Stimulated activated CD8-positive, alpha-beta memory T cell treated with anti-CD3 and anti-CD28 coated beads, Interleukin-12 subunit alpha, Interleukin-12 subunit beta, amount 100 ng/mL, for 24 hours (primary cell): ENCODE results near the gene MBNL1.
"Not testable (repeated sequence)": the region's sequence is repeated elsewhere in the genome, so short reads cannot be mapped to it uniquely, and the experiment has no call there.

ENCODE experiments used
- DNase-seq: peaks from one replicate; pipeline ENCODE4 v3.0.0-alpha.2; 2020; ENCODE audit errors: extremely low read depth

The MBNL1 gene

DNA sequence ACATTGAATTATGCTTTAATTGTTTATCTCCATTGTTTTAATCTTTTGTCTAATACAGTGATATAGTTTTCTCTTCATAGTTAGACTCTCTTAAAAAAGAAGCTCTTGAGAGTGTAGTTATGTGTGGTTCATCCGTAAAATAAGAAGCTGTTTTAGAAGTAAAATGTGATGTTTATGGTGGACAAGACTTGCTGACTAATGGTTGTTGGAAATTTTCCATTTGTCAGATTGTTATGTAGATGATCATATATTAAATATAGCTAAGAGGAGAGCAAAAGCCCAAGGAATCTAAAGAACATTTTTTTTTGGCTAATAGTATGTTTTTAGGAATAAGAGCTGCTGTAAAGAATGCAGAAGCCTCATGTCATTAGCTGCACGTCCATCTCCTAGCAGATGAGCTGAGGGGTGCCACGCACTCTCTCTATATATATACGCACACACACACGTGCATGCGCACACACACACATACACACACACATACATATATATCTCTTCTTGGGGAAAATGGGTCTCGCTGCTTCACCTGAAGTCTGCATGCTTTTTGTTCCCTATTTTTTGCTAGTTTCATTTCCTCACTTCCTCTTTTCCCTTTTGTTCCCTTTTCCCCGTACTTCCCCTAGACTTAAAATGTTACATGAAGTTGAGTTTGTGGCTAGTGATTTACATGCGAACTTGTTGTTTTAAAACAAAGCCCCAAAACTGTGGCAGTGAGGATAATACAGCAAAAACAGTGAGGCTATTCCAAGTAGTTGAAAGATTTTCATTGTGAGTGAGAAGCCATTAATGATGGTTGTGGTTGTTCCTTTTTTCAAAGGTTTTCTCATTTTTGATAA lies 107.8 kb downstream of the MBNL1 start:
- DNase-seq: no peak

DNA sequence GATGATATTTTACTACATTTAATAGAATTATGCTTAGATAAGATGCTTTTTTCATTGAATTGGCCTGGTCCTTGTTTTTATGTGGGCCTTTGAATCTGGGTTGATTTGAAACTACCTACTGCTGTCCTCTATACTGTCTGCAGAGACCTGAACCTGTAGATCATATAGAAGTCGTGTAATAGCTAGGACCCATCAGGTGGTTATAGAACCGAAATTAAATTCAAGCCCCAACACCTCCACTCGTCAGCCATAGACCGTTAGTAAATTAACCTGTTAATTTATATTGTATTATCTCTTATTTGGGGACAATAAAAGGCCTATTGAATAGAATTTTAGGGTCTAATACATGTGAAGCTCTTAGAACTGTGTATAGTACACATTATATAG lies 108.4 kb downstream of the MBNL1 start:
- no peak for DNase-seq

DNA sequence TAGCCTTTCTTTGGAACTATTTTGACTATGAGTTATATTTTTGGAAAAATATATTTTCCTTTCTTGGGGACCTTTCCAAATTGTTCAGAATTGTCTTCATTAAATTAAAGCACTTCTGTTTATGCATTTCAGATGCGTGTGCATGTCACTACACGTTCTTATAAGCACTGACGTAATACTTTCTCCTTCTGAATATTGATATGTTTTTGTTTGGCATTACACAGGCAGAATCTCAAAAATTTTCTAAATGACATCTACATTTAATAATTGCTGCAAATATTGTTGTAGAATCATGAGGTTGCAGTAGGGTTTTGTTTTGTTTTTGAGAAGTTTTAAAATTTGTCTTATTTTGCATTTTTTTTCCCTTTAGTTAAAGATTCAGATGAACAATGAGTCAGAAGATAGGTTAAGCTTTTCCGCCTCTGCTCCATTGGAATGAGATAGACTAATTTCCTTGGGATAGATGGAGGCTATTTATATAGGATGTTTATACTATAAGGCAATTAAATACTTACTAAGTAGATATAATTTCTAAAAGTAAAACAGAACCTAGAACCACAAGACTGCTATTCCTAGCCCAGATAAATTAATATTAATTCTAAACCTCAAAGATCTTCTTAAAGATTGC lies 110.8 kb downstream of the MBNL1 start:
- no peak for DNase-seq

DNA sequence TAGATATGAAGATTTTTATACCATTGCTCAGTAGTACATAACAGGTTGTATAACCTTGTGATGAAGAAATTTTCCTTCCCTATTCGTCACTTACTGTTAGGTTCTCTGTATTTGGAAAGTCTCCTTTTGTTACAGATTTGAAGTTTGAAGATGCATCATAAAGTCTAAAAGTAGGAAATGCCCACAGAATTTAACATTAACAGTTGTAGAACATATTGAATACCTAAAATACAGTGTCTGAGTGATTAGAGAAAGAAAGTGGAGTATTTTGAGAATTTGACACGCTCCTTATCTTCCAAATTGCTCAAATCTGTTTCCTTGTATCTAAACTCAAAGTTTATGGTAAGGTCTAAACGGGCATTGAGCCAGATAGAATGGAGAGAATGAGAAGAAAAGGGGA lies 111.3 kb downstream of the MBNL1 start:
- DNase-seq: no peak

DNA sequence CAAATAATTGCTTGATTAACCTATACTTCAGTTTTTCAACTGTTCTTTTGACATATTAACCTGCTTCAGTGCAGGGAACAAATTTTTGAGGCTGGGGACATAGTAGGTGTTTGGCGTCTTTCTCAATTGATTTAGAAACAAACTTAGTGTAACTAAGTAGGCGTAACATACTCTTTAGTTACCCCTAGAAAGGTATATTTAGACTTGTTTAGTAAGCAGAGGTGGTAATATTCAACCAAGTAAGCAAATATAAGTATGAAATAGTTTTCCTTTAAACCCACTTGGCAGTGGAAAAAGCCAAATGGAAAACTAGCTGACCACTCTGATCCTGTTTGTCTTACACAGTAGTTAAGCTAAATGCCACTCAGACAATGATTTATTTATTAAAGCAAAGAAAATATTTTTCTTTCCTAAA lies 113.2 kb downstream of the MBNL1 start:
- DNase-seq: no peak

DNA sequence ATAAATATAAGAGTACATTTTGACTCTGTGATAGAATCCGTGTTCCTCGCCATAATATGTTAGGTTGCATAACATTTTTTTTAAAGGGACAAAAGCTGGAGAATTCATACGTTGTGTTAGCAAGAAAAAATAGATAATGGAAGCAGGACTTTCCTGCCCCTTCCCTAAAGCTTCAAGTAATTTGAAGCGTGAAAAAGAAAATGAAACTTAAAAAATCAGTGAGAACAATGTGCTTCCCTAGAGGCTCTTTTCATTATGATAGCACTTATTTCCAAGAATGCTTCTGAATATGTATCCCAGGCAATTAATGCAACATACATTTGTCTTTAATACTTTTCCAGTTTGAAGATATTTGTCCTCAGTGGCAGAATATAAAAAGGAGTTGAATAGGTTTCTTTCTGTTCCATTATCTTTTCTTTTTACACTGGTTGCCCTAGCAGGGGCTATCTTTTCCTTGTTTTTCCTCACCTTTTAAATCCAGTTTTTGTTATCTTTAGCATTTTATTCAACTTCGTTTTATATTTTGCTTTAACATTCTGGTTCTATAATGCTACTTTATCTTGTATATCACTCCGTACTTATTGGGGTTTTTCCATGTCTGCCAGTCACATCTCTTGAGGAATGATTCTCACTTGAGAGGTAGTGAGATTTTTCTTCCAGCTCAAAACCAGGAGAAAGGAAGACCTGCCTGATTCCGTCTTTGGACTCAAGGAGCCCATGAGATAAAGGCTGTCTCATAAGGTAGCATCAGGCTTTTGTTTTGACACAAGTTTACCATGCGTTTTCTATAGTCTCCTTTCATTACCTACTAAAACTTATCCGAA lies 113.8 kb downstream of the MBNL1 start:
- DNase-seq: no peak

DNA sequence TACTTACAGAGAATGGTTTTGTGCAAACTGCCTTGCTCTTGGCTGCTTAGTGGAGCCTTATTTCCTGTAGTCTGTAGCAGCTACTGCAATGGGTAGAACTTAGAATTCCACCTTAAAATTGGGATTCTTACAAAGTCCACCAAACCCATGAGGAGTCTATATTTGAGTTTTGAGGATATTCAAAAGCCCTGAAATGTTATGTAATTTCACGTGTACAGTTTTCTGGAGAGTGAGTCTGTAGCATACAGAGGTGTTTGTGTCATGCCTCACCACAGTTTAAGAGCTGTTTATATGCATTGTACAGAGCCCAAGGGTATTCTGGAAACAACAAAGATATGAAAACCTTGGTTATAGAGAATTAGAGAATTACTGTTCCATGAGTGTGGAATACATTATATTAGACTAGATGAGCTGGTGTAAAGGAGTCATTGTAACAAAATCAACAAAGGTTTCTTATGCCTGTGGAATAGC lies 114.4 kb downstream of the MBNL1 start:
- DNase-seq: no peak

DNA sequence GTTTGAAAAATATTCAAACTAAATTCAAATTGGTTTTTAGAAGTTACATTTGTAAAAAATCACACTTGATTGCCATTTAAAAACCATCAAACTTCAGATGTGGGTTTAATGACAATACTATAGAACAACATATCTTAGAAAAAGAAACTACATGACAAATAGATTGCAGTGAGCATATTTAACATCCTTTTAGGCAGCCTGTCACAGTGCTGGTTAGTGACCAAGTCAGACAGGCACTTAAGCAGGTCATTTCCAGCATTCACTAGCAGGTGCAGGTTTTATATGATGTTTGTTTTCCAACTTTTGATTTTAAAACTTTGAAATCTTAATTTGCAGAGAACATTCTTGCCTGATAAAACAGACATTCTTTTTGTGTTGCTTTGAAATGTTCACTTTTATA lies 115.7 kb downstream of the MBNL1 start:
- DNase-seq: no peak

DNA sequence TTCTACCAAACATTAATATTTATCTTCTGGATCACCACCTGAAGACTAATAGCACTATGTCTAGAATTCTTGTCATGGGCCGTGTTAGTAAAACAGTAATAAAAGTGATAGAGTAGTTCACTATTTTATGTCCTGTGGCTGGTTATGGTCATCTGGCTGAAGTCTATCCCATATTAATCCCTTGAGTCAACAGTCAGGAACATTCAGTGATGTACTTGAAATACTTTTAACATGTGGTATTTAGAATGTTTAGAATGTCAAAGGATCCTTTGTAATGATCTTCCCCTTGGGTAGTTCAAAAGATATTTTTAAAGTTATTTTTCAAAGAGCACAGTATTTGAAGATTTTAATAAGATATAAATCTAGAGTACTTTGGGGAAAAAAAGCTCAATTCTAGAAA lies 117.0 kb downstream of the MBNL1 start:
- no peak for DNase-seq

DNA sequence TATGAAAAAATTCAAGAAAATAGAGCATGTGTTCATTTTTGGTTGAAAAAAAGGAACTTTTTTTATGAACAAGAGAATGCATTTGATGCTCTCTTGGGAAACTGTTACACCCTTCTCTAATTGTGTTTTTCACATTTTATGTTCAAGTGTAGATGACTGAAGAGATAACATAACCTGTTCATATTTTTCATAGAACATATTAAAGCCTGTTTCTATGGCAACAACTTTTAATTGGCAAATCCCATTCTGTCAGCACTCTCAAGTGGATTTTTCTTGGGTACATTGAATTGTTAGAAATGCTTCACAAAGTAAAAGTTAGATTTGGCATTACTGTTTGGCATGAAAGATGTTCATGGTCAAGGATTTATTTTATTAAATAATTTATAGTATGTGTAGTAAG lies 117.5 kb downstream of the MBNL1 start:
- DNase-seq: no peak

DNA sequence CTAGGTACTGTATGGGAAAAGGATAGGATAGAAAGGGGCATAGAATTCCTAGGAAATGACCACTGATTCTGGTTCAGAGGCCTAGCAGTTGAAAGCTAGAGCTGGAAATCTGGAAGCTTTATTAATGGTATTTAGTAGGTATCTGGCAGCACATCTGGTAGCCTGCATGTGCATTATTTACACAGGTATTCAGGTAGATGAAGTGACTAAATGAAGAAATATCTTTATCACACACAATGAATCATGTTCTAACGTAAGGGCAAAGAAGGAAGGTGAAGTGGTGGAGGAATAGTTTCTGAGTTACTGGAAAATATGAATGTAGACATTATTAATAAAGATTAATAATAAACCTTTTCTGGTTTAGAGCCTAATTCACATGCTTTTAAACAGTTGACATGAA lies 119.9 kb downstream of the MBNL1 start:
- no peak for DNase-seq

DNA sequence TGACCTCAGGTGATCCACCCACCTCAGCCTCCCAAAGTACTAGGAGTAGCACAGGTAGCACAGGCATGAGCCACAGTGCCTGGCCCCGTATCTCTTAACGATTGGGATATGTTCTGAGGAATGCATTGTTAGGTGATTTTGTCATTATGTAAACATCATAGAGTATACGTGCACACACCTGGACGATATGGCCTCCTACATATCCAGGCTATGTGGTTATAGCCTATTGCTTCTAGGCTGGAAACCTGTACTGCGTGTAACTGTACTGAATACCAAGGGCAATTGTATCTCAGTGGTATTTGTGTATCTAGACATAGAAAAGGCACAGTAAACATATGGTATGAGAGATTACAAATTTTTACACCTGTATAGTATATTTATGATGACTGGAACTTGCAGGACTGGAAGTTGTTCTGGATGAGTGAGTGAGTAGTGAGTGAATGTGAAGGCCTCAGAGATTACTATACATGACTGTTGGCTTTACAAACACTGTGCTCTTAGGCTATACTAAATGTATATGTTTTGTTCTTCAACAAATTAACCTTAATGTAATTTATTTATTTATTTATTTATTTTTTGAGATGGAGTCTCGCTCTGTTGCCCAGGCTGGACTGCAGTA lies 120.7 kb downstream of the MBNL1 start:
- no peak for DNase-seq

DNA sequence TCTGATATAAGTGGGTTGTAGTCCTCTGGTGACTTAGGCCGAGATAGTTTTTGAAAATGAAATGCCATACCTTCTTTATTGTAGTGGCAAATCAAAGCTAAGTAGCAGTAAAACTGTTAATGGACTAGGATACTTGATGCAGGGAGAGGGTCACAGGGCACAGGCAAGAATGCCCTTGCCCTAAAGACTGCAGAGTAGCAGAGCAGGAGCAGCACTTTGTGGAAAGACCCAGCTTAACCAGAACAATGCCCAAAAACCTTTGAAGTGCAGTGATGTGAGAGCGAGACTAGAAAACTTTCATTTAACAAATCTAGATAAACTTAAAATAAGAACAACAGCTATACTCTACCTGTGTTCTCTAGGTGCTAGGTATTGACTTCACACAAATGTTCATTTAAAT lies 121.9 kb downstream of the MBNL1 start:
- DNase-seq: no peak

DNA sequence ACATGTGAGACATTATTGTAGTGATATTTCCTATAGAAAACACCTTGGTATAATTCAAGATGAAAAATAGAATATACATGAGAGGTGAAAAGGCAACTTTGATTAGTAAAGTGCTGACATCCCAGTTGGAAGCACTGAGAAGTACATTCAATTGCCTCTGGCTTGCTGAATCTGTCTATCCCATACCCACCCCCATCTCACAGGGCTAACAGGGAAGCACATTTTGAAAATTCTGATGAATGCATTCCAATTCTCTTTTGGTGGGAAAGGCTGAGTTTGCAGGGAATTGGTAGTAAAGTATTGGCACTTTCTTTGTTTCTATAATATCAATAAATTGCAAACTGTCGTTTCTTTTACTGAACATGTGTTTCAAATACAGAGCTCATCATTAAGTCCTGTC lies 122.9 kb downstream of the MBNL1 start:
- no peak for DNase-seq

DNA sequence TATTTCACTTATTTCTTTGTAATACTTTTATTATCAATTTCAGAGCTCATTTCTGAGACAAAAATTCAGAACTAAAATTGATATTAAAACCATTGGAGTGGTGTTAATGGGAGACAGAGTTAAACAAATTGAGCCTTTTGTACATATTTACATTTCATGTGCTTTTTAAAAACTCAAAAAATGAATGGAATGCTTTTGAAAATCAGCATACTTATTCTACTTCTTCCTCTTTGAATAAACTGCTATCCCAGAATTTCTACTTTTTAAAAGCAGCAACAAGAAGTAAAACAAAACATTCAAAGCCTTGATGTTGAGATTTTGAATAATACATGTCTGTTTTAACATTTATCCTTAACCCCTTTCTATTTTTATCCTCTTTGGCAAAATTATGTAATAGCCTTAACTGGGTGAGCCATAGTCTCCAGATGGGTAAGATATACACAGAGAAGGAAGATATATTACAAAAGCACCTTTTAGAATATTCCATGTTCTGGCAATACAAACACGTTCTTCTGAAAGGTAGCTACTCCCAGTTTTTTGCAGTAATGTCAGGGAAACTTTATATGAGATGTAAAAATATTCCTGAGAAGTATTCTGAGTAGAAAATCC lies 123.6 kb downstream of the MBNL1 start:
- DNase-seq: no peak

DNA sequence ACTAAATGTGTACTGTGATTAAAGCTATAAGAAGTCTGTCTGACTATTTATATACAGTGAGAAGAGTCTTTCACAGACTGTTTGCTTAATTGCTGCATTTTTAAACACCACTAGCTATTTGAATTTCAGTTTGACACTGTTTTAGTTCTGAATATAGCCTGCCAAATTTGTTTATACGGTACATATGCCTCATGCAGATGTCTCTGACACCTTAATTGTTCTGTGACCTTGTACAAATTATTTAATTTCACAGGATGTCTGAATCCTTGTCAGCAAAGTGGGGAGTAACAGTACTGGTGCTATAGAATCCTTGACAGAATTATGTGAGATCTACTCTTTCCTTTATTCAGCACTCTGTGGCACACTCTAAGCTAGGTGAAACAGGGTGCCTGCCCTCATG lies 125.5 kb downstream of the MBNL1 start:
- DNase-seq: no peak

DNA sequence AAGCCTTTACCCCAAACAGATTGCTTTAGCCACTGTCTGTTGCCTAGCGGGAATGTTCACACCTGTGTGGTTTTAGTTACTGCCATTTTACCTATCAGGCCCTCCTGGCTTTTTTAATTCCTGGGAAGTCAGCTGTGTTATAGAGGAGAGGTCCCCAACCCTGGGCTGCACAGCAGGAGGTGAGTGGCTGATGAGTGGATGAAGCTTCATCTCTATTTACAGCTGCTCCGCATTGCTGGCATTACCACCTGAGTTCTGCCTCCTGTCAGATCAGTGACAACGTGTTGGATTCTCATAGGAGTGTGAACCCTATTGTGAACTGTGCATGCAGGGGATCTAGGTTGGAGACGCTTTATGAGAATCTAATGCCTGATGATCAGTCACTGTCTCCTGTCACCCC lies 127.0 kb downstream of the MBNL1 start:
- DNase-seq: no peak

DNA sequence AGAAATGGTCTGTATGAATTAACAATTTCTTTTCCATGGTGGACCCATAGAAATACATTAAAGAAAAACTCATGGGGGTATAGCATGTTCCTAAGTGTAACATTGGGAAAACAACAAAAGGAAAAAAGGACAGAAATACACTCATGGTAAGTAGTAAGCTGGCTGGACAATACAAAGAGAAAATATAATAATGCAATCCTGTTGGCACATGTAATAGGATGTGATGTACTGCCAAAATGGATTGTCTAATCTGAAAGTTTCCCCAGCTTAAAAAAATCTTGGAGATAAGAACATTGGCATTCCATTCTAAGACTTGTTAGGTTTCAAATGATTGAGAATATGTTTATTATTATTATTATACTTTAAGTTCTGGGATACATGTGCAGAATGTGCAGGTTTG lies 128.1 kb downstream of the MBNL1 start:
- DNase-seq: no peak

DNA sequence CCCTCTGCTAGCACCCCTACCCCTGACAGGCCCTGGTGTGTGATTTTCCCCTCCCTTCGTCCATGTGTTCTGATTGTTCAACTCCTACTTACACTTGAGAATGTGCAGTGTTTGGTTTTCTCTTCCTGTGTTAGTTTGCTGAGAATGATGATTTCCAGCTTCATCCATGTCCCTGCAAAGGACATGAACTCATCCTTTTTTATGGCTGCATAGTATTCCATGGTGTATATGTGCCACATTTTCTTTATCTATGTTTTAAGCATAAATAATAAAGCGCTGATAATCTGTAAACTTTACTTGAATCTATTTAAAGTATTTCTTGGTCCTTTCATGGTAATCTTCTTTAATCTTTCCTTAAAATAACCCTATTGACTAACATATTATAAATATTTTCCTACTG lies 128.6 kb downstream of the MBNL1 start:
- not testable (repeated sequence) for DNase-seq

DNA sequence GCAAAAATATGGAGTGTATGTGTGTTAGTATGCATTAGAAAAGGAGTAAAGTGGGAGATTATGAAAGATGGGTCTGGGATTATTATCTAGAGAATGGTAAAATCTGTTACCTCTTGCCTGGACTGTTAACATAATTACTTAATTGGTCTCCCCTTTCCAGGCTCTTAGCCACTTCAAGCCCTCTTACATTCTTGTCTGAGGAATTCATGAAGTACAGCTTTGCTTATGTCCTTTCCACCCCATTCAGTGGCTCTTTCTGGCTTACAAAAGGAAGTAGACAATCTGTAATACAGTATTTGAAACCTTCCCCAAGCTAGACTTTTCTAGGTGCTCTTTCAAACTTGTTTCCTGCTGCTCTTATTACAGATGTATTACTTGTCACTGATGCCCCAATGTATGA lies 129.8 kb downstream of the MBNL1 start:
- no peak for DNase-seq

DNA sequence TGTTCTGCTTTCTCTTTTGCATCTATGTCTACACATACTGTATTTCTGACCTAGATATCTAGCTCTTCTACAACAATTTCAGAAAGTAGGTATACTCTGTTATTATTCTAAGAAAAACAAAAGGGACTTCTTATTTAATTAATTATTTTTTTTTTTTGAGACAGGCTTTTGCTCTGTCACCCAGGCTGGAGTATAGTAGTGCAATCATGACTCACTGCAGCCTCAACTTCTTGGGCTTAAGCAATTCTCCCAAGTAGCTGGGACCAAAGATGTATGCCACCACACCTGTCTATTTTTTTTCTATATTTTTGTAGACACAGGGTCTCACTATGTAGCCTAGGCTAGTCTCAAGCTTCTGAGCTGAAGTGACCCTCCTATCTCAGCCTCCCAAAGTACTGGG lies 130.6 kb downstream of the MBNL1 start:
- DNase-seq: no peak

DNA sequence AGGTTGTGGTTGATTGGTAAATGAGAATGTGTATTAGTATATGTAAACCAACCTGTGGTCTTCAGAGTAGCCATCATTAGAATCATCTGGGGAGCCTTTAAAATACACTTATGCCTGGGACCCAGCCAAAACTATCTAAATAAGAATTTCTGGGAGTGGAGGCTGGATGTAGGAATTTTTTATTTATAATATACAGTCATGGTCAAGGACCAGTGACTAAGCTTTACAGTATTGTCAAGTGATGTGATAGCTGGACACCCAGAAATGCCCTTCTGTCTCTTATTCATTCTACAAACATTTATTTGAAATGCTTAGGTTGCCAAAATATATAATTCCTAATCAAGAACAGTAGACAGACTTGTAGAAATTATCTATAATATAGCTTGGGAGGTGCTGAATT lies 132.2 kb downstream of the MBNL1 start:
- DNase-seq: no peak
